ENCODE measurements around the gene ACY1.

The ACY1 gene

DNA sequence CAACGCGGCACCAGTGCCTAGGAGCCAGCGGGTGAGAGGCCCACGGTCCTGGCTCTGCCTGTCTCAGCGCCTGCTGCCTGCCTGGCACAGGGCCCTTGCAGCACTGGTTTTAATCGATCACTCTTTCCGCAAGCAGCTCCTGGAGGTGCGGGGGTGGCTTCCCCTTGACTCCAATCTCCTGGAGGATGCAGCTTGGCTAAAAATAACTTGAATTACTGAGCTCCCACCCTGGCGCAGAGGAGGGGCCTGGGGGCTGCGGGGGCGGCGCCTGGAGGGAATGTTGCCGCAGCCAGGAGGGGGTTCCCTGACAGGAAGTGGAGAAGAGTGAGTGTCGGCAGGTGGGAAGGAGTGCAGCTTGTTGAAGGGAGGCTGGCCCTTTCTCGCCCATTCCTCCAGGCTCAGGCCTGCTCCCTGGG lies 22.2 kb downstream of the ACY1 start:
- DNase-seq (ENCODE audit: low spot score) = no peak

DNA sequence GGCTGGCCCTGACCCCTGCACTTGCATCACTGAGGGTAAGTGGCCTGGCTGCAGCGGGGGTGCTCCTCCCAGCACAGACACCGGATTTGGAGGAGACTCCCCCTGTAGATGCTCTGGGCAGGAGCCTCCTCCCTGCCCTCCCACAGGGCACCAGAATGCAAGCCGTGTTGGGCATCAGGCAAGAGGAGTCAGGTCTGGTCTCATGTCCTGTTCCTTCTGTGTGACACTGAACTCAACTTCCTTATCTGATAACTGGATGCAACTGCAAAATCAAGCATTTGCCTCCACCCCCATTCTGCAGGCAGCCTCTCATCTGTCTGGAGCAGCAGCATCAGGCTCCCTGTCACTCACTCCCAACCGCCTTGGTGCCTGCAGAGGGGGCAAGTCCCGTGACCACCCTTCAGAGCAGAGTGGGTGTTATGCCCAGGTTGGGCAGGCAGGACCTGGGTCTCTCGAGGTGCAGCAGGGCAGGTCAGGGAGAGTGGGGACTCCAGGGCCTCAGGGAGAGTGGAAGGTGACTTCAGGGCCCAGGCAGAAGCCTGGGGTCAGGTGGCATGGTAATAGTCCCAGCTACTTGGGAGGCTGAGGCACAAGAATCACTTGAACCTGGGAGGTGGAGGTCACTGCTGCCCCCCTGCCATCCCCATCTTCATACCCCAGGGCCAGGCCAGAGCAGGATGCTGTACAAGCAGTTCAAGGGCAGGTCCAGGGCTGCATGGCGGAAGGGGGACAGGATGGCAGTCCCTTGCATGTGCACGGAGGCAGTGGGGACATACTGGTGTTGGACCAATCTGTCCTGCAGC lies 22.9 kb downstream of the ACY1 start:
- DNase-seq (ENCODE audit: low spot score) = no peak

DNA sequence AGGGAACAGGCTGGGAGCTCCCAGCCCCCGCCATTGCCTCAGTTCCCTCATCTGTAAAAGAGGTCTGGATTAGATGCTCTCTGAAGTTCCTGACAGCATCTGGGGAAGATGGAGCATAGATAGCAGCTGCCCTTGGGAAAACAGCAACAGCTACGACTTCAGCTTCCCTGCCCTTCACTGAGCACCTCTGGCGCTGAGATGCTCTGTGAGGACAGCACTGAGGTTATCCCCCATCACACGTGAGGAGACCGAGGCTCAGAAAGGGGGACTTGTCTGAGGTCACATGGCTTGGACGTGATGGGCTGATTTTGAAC lies 23.4 kb downstream of the ACY1 start:
- DNase-seq (ENCODE audit: low spot score) = no peak

DNA sequence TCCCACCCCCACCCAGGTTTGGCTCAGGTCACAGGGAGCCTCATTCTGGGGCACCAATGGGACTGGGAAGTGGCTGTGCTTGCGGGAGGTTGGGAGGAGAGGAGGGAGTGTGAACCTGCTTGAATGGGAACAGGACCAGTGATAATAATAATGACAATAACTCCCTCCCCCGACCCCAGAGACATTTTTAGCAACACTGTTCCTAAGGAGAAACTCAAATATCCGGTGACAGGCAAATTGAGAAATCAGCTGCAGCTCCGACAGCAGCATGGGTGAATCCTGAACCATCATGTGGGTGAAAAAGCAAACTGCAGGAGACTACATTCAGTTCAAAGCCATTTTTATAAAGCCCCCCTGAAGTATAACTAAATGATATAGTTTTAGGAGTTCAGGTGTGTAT lies 24.0 kb downstream of the ACY1 start:
- DNase-seq (ENCODE audit: low spot score) = no peak

DNA sequence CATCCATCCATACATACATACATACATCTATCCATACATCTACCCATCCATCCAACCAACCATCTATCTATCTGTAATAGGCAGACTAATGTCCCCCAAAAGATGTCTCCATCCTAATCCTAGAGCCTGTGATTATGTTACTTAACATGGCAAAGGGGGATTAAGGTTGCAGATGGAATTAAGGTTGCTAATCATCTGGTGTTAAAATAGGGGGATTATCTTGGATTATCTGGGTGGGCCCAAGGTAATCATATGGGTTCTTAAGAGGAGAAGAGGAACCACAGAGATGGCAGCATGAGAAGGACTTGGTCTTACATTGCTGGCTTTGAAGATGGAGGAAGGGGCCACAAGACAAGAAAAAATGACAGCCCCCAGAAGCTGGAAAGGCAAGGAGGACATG lies 27.1 kb downstream of the ACY1 start:
- no peak for DNase-seq (ENCODE audit: low spot score)

DNA sequence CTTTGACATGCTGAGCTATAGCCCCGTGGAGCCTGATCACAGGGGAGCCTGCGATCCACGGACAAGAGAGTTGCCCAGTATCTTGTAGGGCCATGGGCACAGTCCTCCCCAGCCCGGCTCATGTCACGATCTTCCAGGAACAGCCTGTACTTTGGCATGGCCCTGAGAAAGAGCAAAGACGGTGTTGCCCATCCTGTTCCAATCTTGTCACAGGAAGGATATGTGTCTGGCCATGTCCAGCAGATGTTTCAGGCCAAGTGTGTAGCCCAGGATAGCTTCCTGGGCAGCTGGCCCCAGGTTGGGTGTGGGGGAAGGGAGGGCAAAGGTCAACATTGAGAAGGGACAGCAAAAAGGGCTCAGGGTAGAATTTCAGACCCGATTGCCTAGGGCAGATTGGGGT lies 29.4 kb downstream of the ACY1 start:
- no peak for DNase-seq (ENCODE audit: low spot score)

DNA sequence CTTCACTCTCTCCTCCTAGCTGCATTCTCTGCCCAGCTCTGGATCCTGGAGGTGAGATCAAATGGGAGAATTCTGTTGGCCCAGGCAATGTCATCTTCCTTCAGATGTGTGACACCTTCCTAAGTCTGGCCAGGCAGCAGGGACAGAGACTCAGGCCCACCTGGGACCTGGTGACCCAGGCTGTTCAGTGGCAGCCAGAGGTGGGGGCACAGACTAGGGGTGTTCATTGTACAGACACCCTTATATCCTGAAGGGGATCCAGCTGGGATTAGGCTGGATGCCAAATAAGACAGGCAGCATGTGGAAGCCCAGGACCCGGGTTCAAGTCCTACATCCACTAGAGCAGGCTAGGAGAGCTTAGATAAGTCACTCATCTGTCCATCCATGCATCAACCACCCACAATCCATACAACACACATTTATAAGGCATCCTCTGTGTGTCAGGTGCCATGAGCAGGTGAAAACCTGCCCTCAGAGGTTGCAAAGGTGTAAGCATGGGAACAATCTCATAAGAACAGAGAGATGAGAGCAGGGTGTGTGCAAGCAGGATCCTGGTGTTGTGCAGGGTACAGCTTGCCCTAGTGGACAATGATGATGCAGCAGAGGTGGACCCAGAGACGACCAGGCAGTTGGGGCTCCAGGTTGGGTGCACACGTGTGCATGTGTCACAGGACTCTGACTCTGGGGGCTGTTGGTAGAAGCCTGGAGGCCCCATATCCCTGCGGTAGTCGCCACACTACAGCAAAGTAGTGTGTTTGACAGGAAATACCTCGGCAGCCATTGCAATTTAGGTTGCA lies 30.7 kb downstream of the ACY1 start:
- DNase-seq (ENCODE audit: low spot score) = no peak

DNA sequence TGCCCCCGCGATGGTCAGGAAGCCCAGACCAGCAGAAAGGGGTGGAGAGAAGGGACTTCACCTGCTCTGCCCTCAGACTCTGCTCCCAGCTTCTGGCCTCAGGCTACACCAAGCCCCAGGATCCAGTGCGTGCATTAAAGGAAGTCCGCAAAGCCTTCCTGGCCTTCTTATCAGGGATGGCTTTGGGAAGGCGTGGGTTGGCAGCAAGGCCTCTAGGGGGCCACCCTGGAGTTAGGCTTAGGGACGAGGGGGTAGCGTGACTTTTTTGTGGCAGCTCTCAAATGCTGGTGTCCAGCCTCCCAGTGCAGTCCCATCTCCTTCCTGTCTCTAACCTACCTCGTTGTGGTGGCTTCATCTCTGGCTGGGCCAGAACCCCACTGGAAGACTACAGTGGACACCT lies 31.3 kb downstream of the ACY1 start:
- peak; percentile 75 for DNase-seq (ENCODE audit: low spot score)

DNA sequence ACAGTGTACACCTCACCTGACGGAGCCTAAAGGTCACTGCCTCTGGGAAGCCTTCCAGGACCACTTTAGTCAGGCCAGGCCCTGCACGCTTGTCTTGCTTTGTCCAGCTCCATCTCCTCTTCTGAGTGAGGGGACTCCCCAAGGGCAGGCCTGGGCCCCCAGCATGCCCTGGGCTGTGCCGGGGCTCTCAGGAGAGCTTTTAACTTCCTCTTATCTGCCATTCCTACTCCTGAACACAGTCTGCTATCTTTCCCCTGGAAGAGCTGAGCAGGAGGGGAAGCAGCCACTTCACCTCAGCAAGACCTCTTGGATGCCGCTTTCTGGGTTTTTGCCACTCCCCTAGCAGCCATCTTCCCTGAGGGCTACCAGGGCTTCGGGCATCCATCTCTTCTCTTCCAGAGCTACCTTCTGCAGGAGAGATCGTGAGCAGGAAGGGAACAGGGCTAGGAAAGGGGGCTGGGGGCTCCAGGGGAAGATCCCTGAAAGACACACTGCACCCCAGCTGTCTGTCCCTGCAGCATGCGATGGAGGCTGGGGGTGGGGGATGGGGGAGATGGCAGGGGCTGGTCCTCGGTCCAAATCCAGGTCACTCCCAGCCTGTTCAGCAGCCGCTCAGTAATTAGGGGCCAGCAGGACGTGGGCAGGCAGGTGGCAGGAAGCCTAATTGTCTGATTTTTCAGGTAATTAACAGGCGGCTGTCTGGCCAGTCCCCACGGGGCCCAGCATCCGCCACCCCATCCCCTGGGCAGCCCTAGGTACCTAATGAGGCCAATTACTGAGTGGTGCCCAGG lies 32.3 kb downstream of the ACY1 start:
- no peak for DNase-seq (ENCODE audit: low spot score)

DNA sequence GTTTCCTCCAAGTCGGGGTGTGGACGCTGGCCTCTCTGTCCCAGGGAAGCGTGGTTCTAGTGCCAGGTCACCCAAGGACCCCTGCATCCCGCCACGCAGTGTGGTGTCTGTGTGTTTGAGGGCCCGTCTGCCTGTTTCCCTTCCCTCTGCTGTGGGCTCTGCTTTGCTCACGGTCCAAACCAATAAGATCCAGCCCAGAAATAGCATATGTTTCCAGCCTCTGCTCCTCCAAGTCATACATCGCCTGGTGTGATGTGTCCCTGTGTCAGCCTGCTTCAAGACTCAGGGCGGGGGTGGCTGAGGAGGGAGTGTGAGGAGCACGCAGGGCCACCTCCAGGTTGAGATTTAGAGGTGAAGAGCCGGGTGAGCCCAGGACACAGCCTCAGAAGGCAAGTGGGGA lies 34.3 kb downstream of the ACY1 start:
- no peak for DNase-seq (ENCODE audit: low spot score)

DNA sequence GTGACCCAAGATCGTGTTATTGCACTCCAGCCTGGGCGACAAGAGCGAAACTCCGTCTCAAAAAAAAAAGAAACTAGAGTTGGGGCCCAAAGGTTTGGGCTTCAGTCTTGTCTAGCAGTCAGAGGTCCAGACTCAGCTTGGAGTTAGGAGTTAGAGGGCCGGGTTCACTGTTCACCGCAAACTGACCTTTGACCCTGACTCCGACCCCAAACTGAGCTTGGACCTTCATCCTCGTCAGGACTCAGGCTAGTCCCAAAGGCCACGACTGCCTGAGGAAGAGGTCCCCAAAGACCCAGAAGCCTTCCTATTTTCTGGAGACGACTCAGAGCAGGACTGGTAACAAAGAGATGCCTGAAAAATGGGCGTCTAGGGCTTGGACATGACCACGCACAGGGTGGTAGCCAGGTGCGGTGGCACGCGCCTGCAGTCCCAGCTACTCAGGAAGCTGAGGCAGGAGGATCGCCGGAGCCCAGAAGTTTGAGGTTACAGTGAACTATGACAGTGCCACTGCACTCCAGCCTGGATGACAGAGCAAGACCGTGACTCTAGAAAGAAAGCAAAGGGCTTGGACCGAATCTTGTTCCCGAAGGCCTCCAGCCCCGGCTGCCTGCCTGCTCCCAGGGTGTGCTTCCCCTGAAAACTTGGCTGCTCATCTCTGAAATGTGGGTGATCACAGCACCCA lies 35.1 kb downstream of the ACY1 start:
- no peak for DNase-seq (ENCODE audit: low spot score)

DNA sequence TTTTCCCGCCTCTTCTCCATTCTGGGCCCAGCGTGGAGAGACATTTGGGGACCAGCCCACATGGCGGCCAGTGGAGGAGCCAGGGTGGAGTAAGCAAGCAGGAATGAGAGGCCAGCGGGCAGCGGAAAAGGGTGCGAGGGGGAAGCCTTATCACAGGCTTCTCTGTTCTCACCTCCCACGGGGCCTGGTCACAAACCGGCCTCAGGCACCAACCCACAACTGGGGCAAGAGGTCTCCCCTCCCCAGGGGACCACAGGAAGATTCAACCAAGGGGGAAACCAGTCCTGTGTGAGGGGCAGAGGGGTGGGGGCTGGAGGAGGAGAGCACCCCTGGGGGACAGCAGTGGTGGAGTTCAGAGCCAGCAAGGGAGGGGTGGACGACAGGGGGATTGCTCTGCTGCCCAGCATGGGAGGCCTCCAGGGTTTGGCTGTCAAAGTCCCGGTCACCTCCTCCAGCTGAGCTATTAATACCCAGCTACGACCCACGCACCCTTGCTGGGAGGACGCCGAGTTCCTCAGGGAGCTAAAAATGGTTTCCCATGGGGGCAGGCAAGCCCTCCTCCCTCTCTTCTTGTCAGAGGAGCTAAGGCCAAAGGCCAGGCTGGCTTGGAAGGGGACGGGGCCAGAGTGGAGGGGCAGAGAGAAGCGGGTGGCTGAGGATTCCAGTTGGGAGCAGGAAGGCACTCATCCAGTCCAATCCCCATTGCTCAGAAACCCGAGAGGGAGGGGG lies 36.2 kb downstream of the ACY1 start:
- no peak for DNase-seq (ENCODE audit: low spot score)

DNA sequence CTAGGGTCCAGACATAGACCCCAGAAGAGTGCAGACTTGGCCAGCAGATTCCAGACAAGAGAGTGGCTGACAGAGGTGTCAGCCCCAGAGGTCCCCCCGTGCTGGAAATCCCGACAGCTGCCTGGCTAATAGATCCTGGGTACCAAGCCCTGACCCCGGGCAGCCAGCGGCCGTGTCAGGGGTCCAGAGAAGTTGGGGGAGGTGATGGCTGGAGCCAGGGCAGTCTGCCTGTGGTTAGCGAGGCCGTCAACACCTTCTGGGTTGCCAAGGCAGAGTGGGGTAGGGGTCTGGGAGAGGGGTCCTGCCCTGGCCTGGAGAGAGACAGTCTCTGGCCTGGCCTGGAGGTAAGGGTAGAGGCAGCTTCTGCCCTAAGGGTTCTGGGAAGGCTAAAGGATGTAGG lies 37.5 kb downstream of the ACY1 start:
- DNase-seq (ENCODE audit: low spot score) = no peak

DNA sequence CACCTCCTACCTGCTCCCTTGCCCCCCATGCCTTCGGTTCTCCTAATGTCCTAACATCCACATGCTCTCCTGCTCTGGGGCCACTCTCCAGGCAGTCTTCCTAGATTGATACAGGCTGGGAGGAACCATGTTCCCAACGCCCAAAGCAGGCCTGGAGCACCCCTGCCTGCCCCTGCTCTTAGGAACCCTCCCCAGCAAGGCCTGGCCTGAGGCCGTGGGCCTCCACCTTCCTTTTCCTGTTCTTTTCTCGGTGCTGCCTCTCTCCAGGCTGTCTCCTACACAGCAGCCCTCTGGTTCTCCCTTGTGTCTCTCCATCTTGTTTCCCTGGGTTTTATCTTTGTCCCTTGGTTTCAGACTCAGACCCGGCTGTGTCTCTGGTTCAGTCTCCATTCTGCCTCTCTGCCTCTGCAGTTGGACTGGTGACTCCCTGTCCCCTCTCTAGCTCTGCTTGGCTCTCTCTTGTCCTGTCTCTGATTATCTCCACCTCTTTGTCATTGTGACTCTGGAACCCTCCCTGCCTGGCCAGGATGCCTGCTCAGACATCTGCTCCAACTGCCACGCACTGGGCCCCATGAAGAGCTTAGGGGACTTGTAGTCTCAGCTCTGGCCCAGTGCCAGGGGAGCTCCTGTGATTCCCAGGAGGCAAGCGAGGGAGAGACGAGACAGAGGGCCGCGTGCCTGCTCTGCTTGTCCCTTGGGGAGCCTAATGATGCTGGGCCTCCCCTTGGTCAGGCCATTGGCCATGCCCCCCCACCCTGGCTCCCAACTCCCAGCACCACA lies 38.3 kb downstream of the ACY1 start:
- no peak for DNase-seq (ENCODE audit: low spot score)

DNA sequence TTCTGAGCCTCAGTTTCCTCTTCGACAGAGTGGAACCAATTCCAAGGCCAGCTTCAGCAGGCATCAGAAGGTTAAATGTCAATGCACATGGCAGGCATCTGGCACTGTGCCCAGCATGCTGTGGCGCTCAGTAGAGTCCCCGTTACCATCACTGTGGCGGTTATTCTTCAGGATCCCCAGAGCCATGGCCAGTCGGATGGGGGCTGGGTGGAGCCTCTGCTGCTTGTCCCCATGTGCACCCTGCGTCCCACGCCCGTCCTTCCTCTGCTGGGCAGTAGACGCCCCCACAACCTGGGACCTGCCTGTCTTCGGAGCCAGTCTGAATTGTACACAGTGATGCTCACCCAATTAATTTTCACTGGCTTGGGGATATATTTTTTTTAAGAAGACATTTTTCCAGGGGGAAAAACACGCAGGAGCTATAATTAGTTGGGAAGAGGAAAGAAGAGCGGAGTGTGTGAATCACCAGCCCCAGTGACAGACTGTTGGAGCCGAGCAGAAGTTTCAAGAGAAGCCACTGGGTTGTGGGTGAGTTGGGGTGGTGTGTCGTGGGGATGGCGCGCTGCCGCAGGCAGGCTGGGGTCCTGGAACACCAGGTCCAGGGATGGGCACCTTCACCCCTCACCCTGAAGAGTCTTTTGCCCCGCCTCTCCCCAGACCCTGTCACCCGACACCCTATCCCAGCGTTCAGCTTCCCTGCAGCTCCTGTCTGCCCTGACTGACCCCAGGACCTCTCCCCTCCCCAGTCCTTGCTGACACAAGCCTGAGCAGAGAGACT lies 39.2 kb downstream of the ACY1 start:
- DNase-seq (ENCODE audit: low spot score) = peak; percentile 61

DNA sequence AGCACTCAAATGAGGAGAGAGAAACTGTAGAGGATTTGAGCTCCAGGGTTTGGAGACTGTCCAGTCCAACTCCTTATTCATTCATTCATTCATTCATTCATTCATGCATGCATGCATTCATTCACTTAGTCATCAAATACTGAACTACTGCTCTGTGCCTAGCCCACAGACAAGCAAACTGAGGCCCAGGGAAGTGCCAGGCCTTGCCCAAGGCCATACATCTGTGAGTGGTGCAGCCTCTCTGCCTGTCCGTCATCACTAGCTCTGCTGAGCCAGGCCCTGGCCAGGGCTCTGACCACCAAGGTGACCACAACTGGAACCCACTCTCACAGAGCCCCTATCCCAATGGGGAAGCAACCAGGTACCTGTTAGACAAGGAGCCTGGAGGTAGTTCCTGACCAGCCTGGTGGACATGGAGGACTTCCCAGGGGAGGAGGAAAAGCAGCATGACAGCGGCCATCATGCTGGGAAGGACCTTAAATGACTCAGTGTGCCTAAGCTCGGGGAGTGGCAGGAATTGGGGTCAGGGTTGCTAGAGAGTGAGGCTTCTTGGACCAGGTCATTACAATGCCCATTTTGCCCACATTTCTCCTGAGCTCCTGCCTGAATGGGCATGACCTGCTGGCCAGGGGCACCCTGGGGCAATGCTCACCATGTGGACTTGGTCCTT lies 39.9 kb downstream of the ACY1 start:
- no peak for DNase-seq (ENCODE audit: low spot score)

DNA sequence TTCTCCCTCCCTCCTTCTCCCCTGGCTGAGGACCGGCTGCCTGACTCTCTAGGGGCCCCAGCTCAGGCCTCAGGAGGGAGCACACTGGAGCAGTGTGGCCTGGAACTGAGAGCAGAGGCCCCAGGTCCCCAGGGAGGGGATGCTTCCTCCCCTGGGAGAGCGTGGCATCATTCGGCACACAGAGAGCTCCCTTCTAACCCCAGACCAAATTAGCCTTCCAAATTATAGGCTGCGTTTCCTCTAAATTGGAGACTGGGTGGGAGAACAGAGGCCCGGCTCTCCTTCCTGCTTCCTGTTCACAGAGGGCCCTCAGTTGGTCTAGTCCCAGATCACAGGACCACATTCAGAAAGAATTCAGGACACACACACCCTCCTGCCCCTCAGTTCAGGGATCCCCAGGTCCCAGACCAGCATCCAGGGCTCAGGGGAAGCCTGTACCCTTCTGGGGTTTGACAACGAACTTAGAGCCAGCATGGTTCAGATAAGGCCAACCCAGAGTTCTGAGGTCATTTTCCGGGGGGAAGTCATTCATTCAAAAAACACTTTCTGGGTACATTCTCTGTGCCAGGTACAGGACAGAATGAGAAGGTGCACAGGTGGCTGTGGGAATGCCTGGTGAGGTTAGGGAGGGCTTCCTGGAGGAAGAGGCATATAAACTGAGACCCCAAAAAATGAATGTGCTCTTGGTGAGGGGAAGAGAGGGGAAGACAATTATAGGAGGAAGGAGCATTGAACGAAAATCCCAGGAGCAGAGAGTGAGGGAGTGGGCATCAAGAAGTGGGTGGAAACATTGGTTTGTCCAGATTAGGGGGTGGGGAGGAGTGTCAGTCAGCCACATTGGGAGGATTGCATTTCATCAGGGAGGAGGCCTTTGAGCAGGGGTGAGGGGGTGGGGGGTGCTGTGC lies 40.8 kb downstream of the ACY1 start:
- no peak for DNase-seq (ENCODE audit: low spot score)

DNA sequence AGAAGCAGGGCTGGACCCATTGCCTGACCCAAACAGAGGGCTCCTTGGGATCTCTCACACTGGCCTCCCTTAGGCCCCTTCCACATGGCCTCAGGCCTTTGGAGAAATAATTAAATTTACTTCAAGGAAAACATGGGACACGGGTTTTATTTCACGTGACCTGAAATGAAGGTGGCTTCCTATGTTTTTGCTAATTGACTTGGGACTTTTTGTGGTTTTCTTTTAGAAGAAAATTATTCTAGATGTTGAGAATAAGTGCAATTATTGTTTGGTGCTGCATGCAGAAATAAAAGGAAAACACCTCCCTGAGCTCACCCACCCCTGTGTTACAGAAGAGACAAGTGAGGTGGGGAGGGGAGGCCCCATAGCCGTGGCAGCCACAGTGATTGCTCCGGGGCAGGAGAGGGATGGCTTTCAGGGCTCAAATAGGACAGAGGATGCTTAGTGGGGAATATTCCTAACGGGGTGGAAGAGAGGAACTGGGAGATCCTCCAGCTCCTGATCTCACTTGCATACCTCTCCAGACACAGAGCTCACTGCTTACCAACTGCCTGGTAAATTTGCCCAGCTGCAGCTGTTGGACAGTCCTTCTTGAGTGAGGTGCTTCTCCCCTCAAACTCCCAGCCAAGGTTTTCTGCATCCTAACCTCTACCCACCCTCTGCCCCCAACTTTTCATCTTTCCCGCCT lies 41.6 kb downstream of the ACY1 start:
- no peak for DNase-seq (ENCODE audit: low spot score)

All from HuH-7 (cell line).